Fibroblast of lung (primary cell): ENCODE data around the gene GAS7. TPM values are rescaled to one million over a fixed set of nuclear protein-coding genes. Genes with fewer than 3 reads are reported as not detected.
A peak's percentile ranks its signal among the peaks of the same experiment; 100 is the strongest.

Experiments used
- DNase-seq, 2 donors: peaks; one replicate each; pipeline versions ENCODE4 v3.0.0 to v3.0.0-alpha.2; 2010; ENCODE audit warnings: low read depth in 2 of 2
- H2AFZ ChIP-seq: 2 replicates; pipeline ENCODE4 v1.5.1; 2012; ENCODE audit warnings: low read length, control low read depth, inconsistent platforms
- H3K27ac ChIP-seq: 2 replicates; pipeline ENCODE4 v1.5.1; 2011; ENCODE audit warnings: low read length, control low read depth; ENCODE audit not compliant: insufficient read depth
- H3K27me3 ChIP-seq: 2 replicates; pipeline ENCODE4 v1.5.1; 2011; ENCODE audit warnings: mild to moderate bottlenecking, low read length; ENCODE audit not compliant: control insufficient read depth, insufficient read depth
- H3K36me3 ChIP-seq: 2 replicates; pipeline ENCODE4 v1.5.1; 2011; ENCODE audit warnings: low read length; ENCODE audit not compliant: control insufficient read depth, insufficient read depth
- H3K4me1 ChIP-seq: 2 replicates; pipeline ENCODE4 v1.5.1; 2011; ENCODE audit warnings: low read length; ENCODE audit not compliant: control insufficient read depth, insufficient read depth; ENCODE audit errors: extremely low read depth
- H3K4me2 ChIP-seq: 2 replicates; pipeline ENCODE4 v1.5.1; 2011; ENCODE audit warnings: low read length, control low read depth; ENCODE audit not compliant: insufficient read depth; ENCODE audit errors: extremely low read depth
- H3K4me3 ChIP-seq, 4 experiments: fragments of 200-600 bp in 1 of 4; sonication (generic) in 1 of 4; replicated peaks in 1 of 4; 2 replicates each; pipeline ENCODE4 v1.5.1; 2011 to 2016; ENCODE audit warnings: low read length in 4 of 4, low read depth in 3 of 4, mild to moderate bottlenecking in 3 of 4, control low read depth in 2 of 4, inconsistent platforms in 1 of 4, mixed read lengths in 1 of 4; ENCODE audit not compliant: insufficient read depth in 1 of 4; ENCODE audit errors: control extremely low read depth in 1 of 4
- H3K79me2 ChIP-seq: 2 replicates; pipeline ENCODE4 v1.5.1; 2012; ENCODE audit warnings: mild to moderate bottlenecking, low read length, inconsistent platforms; ENCODE audit not compliant: control insufficient read depth, insufficient read depth
- H3K9ac ChIP-seq: 2 replicates; pipeline ENCODE4 v1.5.1; 2011; ENCODE audit warnings: mild to moderate bottlenecking, low read length, control low read depth; ENCODE audit not compliant: insufficient read depth
- H3K9me3 ChIP-seq: 2 replicates; pipeline ENCODE4 v1.5.1; 2012; ENCODE audit warnings: low read depth, low read length; ENCODE audit not compliant: control insufficient read depth, insufficient read depth
- H4K20me1 ChIP-seq: 2 replicates; pipeline ENCODE4 v1.5.1; 2011; ENCODE audit warnings: low read length; ENCODE audit not compliant: control insufficient read depth, insufficient read depth; ENCODE audit errors: extremely low read depth
- EZH2 ChIP-seq: IDR thresholded peaks from 2 replicates; pipeline ENCODE4 v1.5.1; 2012; ENCODE audit warnings: low read length, control low read depth, mild to moderate bottlenecking; ENCODE audit errors: missing control alignments
- polyA plus RNA-seq, 2 donors: library from polyadenylated mRNA; depleted of rRNA in 1 of 2; stranded (reverse) in 1 of 2; unstranded in 1 of 2; fragments of >200 nt; gene quantifications; 2 replicates each; pipeline ENCODE4 v1.2.1, GENCODE V29; 2011 to 2012; ENCODE audit warnings: missing spikeins in 1 of 2
- total RNA-seq: library from RNA; depleted of rRNA; stranded (reverse); fragments of >200 nt; gene quantifications from 2 replicates; pipeline ENCODE4 v1.2.1, GENCODE V29; 2014
- TF ChIP-seq, protein P1 (sequence below), 2 donors: IDR thresholded peaks in 1 of 2; conservative IDR thresholded peaks in 1 of 2; 1 replicate in 1 of 2; 2 replicates in 1 of 2; pipeline ENCODE4 v1.5.1; 2011 to 2012; ENCODE audit warnings: low read length in 2 of 2, control low read depth in 1 of 2, inconsistent platforms in 1 of 2, low read depth in 1 of 2, mild to moderate bottlenecking in 1 of 2

GAS7 gene
- total and polyA plus RNA-seq, 2 donors (not counting 1 experiment from before 2014, with no cell fraction given), result 0.58 to 2.6 TPM

DNA sequence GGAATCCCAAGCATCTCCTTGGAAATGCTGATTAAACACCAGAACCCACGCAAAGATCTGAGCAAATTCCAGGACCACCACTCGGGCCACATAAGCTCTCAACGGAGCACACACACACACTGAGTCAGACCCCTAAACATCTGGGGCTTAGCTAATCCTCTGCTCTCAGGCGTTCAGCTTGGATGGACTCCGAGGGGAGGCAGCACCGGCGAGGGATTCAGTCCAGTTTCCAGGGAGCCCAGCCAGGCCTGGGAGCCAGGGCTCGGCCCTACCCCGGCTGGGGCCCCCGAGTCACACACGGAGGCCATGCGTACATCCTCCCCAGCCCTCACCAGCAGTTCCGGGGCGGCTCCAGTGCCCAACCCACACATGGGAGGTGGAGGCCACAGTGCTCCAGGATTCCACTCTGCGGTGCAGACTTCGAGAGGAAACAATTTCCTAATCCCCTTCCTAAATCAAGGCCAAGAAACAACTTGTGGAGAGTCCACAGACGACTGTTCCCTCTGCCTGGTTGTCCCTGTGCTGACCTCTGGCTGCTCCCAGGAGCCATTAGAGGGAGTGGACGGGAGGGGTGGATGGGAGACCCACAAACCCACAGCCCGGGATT, 70.5 kb downstream of the GAS7 start:
- H4K20me1 ChIP-seq, result no peaks in the 10 kb centered on the region
- peak; percentile 92 to 94 for DNase-seq
- peak overlapping the region in 1 of 4 experiments; percentile 7 for H3K4me3 ChIP-seq
- no peaks in the 10 kb centered on the region for H3K79me2 ChIP-seq
- H3K36me3 ChIP-seq, result no peaks in the 10 kb centered on the region
- peak overlapping the region; percentile 64 for H3K4me2 ChIP-seq
- H3K27me3 ChIP-seq, result no peaks in the 10 kb centered on the region
- peaks cover 26% of the 10 kb centered on the region for H3K4me1 ChIP-seq
- no peaks in the 10 kb centered on the region for H3K9me3 ChIP-seq
- H2AFZ ChIP-seq, result peak overlapping the region; percentile 60
- H3K27ac ChIP-seq, result peak overlapping the region; percentile 92
- TF ChIP-seq, protein P1, sequence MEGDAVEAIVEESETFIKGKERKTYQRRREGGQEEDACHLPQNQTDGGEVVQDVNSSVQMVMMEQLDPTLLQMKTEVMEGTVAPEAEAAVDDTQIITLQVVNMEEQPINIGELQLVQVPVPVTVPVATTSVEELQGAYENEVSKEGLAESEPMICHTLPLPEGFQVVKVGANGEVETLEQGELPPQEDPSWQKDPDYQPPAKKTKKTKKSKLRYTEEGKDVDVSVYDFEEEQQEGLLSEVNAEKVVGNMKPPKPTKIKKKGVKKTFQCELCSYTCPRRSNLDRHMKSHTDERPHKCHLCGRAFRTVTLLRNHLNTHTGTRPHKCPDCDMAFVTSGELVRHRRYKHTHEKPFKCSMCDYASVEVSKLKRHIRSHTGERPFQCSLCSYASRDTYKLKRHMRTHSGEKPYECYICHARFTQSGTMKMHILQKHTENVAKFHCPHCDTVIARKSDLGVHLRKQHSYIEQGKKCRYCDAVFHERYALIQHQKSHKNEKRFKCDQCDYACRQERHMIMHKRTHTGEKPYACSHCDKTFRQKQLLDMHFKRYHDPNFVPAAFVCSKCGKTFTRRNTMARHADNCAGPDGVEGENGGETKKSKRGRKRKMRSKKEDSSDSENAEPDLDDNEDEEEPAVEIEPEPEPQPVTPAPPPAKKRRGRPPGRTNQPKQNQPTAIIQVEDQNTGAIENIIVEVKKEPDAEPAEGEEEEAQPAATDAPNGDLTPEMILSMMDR (conservative IDR thresholded peaks at IDR 0.05 in 1 of 2, IDR thresholded peaks at IDR 0.05 in 1 of 2; ENCODE audit: low read depth in 1 of 2, low read length in 2 of 2), result peak in 1 of 2 donors; percentile 16
- no peak for TF ChIP-seq EZH2
- peak overlapping the region; percentile 63 for H3K9ac ChIP-seq

- peak in 1 of 2 donors; percentile 90 for DNase-seq
Measured at GRCh38 chr17:10126616-10127501, 71.5 kb downstream of the GAS7 start.

GRCh38 chr17:10126276-10126615, 72.2 kb downstream of the GAS7 start:
- peak overlapping the region; percentile 57 for H2AFZ ChIP-seq
- H3K9me3 ChIP-seq, result no peaks in the 10 kb centered on the region
- H3K79me2 ChIP-seq, result no peaks in the 10 kb centered on the region
- H3K4me3 ChIP-seq, result no peak overlapping the region
- DNase-seq, result no peak
- no peaks in the 10 kb centered on the region for H3K36me3 ChIP-seq
- H3K4me2 ChIP-seq, result peak overlapping the region; percentile 59
- no peaks in the 10 kb centered on the region for H4K20me1 ChIP-seq
- H3K4me1 ChIP-seq, result peaks cover 26% of the 10 kb centered on the region
- H3K9ac ChIP-seq, result no peak overlapping the region
- peak overlapping the region; percentile 92 for H3K27ac ChIP-seq
- TF ChIP-seq EZH2, result no peak
- TF ChIP-seq, protein P1 (conservative IDR thresholded peaks at IDR 0.05 in 1 of 2, IDR thresholded peaks at IDR 0.05 in 1 of 2; ENCODE audit: low read depth in 1 of 2, low read length in 2 of 2), result no peak
- H3K27me3 ChIP-seq, result no peaks in the 10 kb centered on the region

More at GRCh38 chr17:10126616-10127501, 71.5 kb downstream of the GAS7 start:
- H3K4me3 ChIP-seq, result no peak overlapping the region
- no peak overlapping the region for H3K9ac ChIP-seq
- no peaks in the 10 kb centered on the region for H3K79me2 ChIP-seq
- no peaks in the 10 kb centered on the region for H3K27me3 ChIP-seq
- H3K27ac ChIP-seq, result peak overlapping the region; percentile 92
- no peak overlapping the region for H2AFZ ChIP-seq
- peak overlapping the region; percentile 57 for H3K4me2 ChIP-seq
- H3K36me3 ChIP-seq, result no peaks in the 10 kb centered on the region
- H4K20me1 ChIP-seq, result no peaks in the 10 kb centered on the region
- no peaks in the 10 kb centered on the region for H3K9me3 ChIP-seq
- TF ChIP-seq, protein P1 (conservative IDR thresholded peaks at IDR 0.05 in 1 of 2, IDR thresholded peaks at IDR 0.05 in 1 of 2; ENCODE audit: low read depth in 1 of 2, low read length in 2 of 2), result no peak
- TF ChIP-seq EZH2, result no peak
- H3K4me1 ChIP-seq, result peaks cover 26% of the 10 kb centered on the region
